Upper lobe of left lung (tissue), 6 donors: Measurements from ENCODE around the gene OR6X1. TPM values are rescaled to one million over a fixed set of nuclear protein-coding genes. Genes with fewer than 3 reads are reported as not detected.

ENCODE experiments used
- ATAC-seq, 2 donors: fragments of 200-7000 bp; cut with Tn5 transposase; one replicate each; pipeline ENCODE4 v1.9.1; 2022; ENCODE audit warnings: mild to moderate bottlenecking in 2 of 2, moderate library complexity in 2 of 2; ENCODE audit not compliant: low FRiP score in 2 of 2
- DNase-seq, 2 donors: peaks; one replicate each; pipeline ENCODE4 v3.0.0-alpha.2; 2019 to 2020
- H3K27ac ChIP-seq, 4 donors: fragments of 200-600 bp; sonication (generic); one replicate each; pipeline ENCODE4 v1.5.1; 2016 to 2019
- H3K27me3 ChIP-seq, 4 donors: fragments of 200-600 bp; sonication (generic); one replicate each; pipeline ENCODE4 v1.5.1; 2017 to 2019
- H3K36me3 ChIP-seq, 4 donors: fragments of 200-600 bp; sonication (generic); one replicate each; pipeline ENCODE4 v1.5.1; 2016 to 2019
- H3K4me1 ChIP-seq, 4 donors: fragments of 200-600 bp; sonication (generic); one replicate each; pipeline ENCODE4 v1.5.1; 2018 to 2019
- H3K4me3 ChIP-seq, 4 donors: fragments of 200-600 bp; sonication (generic); one replicate each; pipeline ENCODE4 v1.5.1; 2017 to 2019; ENCODE audit warnings: mild to moderate bottlenecking in 2 of 4, moderate library complexity in 1 of 4
- H3K9me3 ChIP-seq, 4 donors: fragments of 200-600 bp; sonication (generic); one replicate each; pipeline ENCODE4 v1.5.1; 2018 to 2019
- CTCF ChIP-seq, 6 experiments: fragments of 450-650 bp in 4 of 6; fragments of 200-600 bp in 2 of 6; sonication (generic) in 2 of 6; IDR thresholded peaks; one replicate each; pipeline ENCODE4 v1.5.1; 2016 to 2019; ENCODE audit warnings: antibody characterized with exemption in 6 of 6
- EP300 ChIP-seq, 4 donors: sonication (generic); formaldehyde crosslinking; IDR thresholded peaks; one replicate each; pipeline ENCODE4 v1.5.1; 2017; ENCODE audit warnings: antibody characterized with exemption in 4 of 4, control low read depth in 2 of 4
- POLR2A ChIP-seq, 4 donors: fragments of 450-650 bp; IDR thresholded peaks; one replicate each; pipeline ENCODE4 v1.5.1; 2016 to 2017; ENCODE audit warnings: antibody characterized with exemption in 4 of 4, mild to moderate bottlenecking in 2 of 4
- POLR2AphosphoS5 ChIP-seq, 2 donors: sonication (generic); formaldehyde crosslinking; IDR thresholded peaks; one replicate each; pipeline ENCODE4 v1.5.1; 2017; ENCODE audit warnings: antibody characterized with exemption in 2 of 2
- WGBS, 2 donors: methylation state at CpG; one replicate each; pipeline ENCODE4 v1.1.5; 2017 to 2018; 5-methylcytosine and 5-hydroxymethylcytosine counted together
- total RNA-seq, 6 donors: library from RNA; depleted of rRNA in 4 of 6; stranded (reverse); fragments of >200 nt in 4 of 6; gene quantifications; one replicate each; pipeline versions ENCODE4 v1.1.0 to v1.2.1, GENCODE V29; 2016 to 2021
- donor health status: DM: no; HTN: no; CAD: no; lungs with moderate emphysema.
- donor health status: DM: no; HTN: yes; CAD: no; lungs with severe emphysema.

The OR6X1 gene
- total RNA-seq, 6 donors from 2014 or later: not detected

- no peak for DNase-seq
- 78 to 82% methylated on average over 1 of the region's 1 CpG for WGBS, 2 donors
- no peaks in the 10 kb centered on the region for H3K36me3 ChIP-seq
- no peak for ATAC-seq
- no peak overlapping the region for H3K27ac ChIP-seq
- peaks cover 0 to 14% (median 10%) of the 10 kb centered on the region in 4 donors for H3K9me3 ChIP-seq
- no peaks in the 10 kb centered on the region for H3K27me3 ChIP-seq
- no peak overlapping the region for H3K4me3 ChIP-seq
- no peak for TF ChIP-seq EP300 (IDR thresholded peaks at IDR 0.05)
- TF ChIP-seq POLR2A (IDR thresholded peaks at IDR 0.05): no peak
- no peak for TF ChIP-seq CTCF (IDR thresholded peaks at IDR 0.05)
- no peak for TF ChIP-seq POLR2AphosphoS5 (IDR thresholded peaks at IDR 0.05)
- no peaks in the 10 kb centered on the region for H3K4me1 ChIP-seq
Measured at GRCh38 chr11:123760894-123761293, 6.6 kb upstream of the OR6X1 start.

GRCh38 chr11:123757976-123758375, 3.7 kb upstream of the OR6X1 start:
- ATAC-seq (no peak), DNase-seq (no peak)
- 73 to 77% methylated on average over 3 of the region's 3 CpGs for WGBS, 2 donors
- H3K27me3 ChIP-seq: no peaks in the 10 kb centered on the region
- no peaks in the 10 kb centered on the region for H3K4me1 ChIP-seq
- peaks cover 0 to 14% (median 10%) of the 10 kb centered on the region in 4 donors for H3K9me3 ChIP-seq
- TF ChIP-seq POLR2AphosphoS5 (IDR thresholded peaks at IDR 0.05) (no peak), EP300 (IDR thresholded peaks at IDR 0.05) (no peak), POLR2A (IDR thresholded peaks at IDR 0.05) (no peak), CTCF (IDR thresholded peaks at IDR 0.05) (no peak)
- no peaks in the 10 kb centered on the region for H3K36me3 ChIP-seq
- H3K27ac ChIP-seq: no peak overlapping the region
- no peak overlapping the region for H3K4me3 ChIP-seq

- H3K36me3 ChIP-seq: no peaks in the 10 kb centered on the region
- TF ChIP-seq EP300 (IDR thresholded peaks at IDR 0.05): no peak
- no peak for TF ChIP-seq POLR2A (IDR thresholded peaks at IDR 0.05)
- TF ChIP-seq CTCF (IDR thresholded peaks at IDR 0.05): no peak
- no peak for TF ChIP-seq POLR2AphosphoS5 (IDR thresholded peaks at IDR 0.05)
- H3K27ac ChIP-seq: no peak overlapping the region
- H3K4me3 ChIP-seq: no peak overlapping the region
- no peak for ATAC-seq
- WGBS, 2 donors: 87 to 89% methylated on average over 3 of the region's 3 CpGs
- H3K4me1 ChIP-seq: no peaks in the 10 kb centered on the region
- H3K27me3 ChIP-seq: no peaks in the 10 kb centered on the region
- no peaks in the 10 kb centered on the region for H3K9me3 ChIP-seq
- DNase-seq: no peak
Measured at GRCh38 chr11:123755813-123756212, 1.5 kb upstream of the OR6X1 start.

- H3K36me3 ChIP-seq: no peaks in the 10 kb centered on the region
- ATAC-seq (no peak), DNase-seq (no peak)
- no peaks in the 10 kb centered on the region for H3K9me3 ChIP-seq
- no peak overlapping the region for H3K4me3 ChIP-seq
- no peaks in the 10 kb centered on the region for H3K27me3 ChIP-seq
- H3K27ac ChIP-seq: no peak overlapping the region
- no peak for TF ChIP-seq CTCF (IDR thresholded peaks at IDR 0.05)
- no peak for TF ChIP-seq POLR2A (IDR thresholded peaks at IDR 0.05)
- H3K4me1 ChIP-seq: no peaks in the 10 kb centered on the region
Measured at GRCh38 chr11:123755344-123755743, 1.0 kb upstream of the OR6X1 start.

GRCh38 chr11:123753110-123753509, 1.2 kb downstream of the OR6X1 start:
- DNase-seq (no peak), ATAC-seq (no peak)
- no peaks in the 10 kb centered on the region for H3K9me3 ChIP-seq
- TF ChIP-seq POLR2A (IDR thresholded peaks at IDR 0.05) (no peak), EP300 (IDR thresholded peaks at IDR 0.05) (no peak), POLR2AphosphoS5 (IDR thresholded peaks at IDR 0.05) (no peak), CTCF (IDR thresholded peaks at IDR 0.05) (no peak)
- H3K4me3 ChIP-seq: no peak overlapping the region
- no peaks in the 10 kb centered on the region for H3K27me3 ChIP-seq
- H3K4me1 ChIP-seq: no peaks in the 10 kb centered on the region
- no peak overlapping the region for H3K27ac ChIP-seq
- H3K36me3 ChIP-seq: no peaks in the 10 kb centered on the region
